IMR-90 (cell line): ENCODE results near the gene PRSS2. TPM values are rescaled to one million over a fixed set of nuclear protein-coding genes. Genes with fewer than 3 reads are reported as not detected.

ENCODE experiments used
- ATAC-seq: fragments of 200-7000 bp; cut with Tn5 transposase; 2 replicates; pipeline ENCODE4 v1.9.1; 2020; ENCODE audit warnings: low read depth, mild to moderate bottlenecking, moderate library complexity
- BruUV-seq: library from RNA; stranded (reverse); fragments of 400-500 nt; replicated peaks from 2 replicates; lab custom pipeline; 2021; lab: Mats Ljungman, UMichigan
- CTCF ChIA-PET: fragments of 300-600 bp; formaldehyde crosslinking; extraction: SDS; loops from one replicate; lab custom pipeline; 2021; ENCODE audit warnings: antibody characterized with exemption; lab: Yijun Ruan, JAX
- POLR2A ChIA-PET: fragments of 300-600 bp; sonication (Branson Sonifier 250); formaldehyde crosslinking; loops from one replicate; lab custom pipeline; 2022; ENCODE audit warnings: antibody characterized with exemption; ENCODE audit not compliant: unreplicated experiment; lab: Charles Lee
- DNase-seq: peaks from one replicate; pipeline ENCODE4 v3.0.0; 2013
- H2AFZ ChIP-seq: replicated peaks from 2 replicates; pipeline ENCODE3; 2013; ENCODE audit warnings: low read length, mild to moderate bottlenecking; ENCODE audit not compliant: poor library complexity
- H2AK5ac ChIP-seq: 2 replicates; pipeline ENCODE4 v1.6.1; 2013; ENCODE audit warnings: low read depth, low read length, inconsistent platforms
- H2AK9ac ChIP-seq: replicated peaks from 2 replicates; pipeline ENCODE3; 2013; ENCODE audit warnings: mild to moderate bottlenecking, low read depth, low read length, moderate library complexity; ENCODE audit not compliant: poor library complexity
- H2BK120ac ChIP-seq: 2 replicates; pipeline ENCODE4 v1.6.1; 2013; ENCODE audit warnings: low read depth, low read length, inconsistent platforms
- H2BK15ac ChIP-seq: 3 replicates; pipeline ENCODE4 v1.6.1; 2013; ENCODE audit warnings: low read depth, low read length, inconsistent platforms
- H2BK20ac ChIP-seq: 2 replicates; pipeline ENCODE4 v1.6.1; 2013; ENCODE audit warnings: low read depth, mild to moderate bottlenecking, inconsistent platforms, low read length, moderate library complexity
- H2BK5ac ChIP-seq: 2 replicates; pipeline ENCODE4 v1.6.1; 2013; ENCODE audit warnings: mild to moderate bottlenecking, low read depth, low read length, inconsistent platforms; ENCODE audit not compliant: poor library complexity, severe bottlenecking
- H3K14ac ChIP-seq: replicated peaks from 2 replicates; pipeline ENCODE4 v1.6.1; 2013; ENCODE audit warnings: low read depth, low read length, inconsistent platforms
- H3K18ac ChIP-seq: 2 replicates; pipeline ENCODE4 v1.6.1; 2013; ENCODE audit warnings: low read depth, low read length, control low read depth
- H3K23ac ChIP-seq: 2 replicates; pipeline ENCODE4 v1.6.1; 2013; ENCODE audit warnings: low read depth, low read length, inconsistent platforms
- H3K27ac ChIP-seq: 2 replicates; pipeline ENCODE4 v1.5.1; 2013; ENCODE audit warnings: mild to moderate bottlenecking, control low read depth, low read length; ENCODE audit not compliant: insufficient read depth
- H3K27me3 ChIP-seq: 2 replicates; pipeline ENCODE4 v1.6.1; 2013; ENCODE audit warnings: low read length; ENCODE audit not compliant: control insufficient read depth, insufficient read depth
- H3K36me3 ChIP-seq: 2 replicates; pipeline ENCODE4 v1.6.1; 2013; ENCODE audit warnings: low read length, mixed read lengths; ENCODE audit not compliant: control insufficient read depth, insufficient read depth
- H3K4ac ChIP-seq: 2 replicates; pipeline ENCODE4 v1.6.1; 2013; ENCODE audit warnings: low read depth, low read length, inconsistent platforms
- H3K4me1 ChIP-seq: 2 replicates; pipeline ENCODE4 v1.6.1; 2013; ENCODE audit warnings: low read length, mixed read lengths; ENCODE audit not compliant: control insufficient read depth, insufficient read depth
- H3K4me2 ChIP-seq: 2 replicates; pipeline ENCODE4 v1.6.1; 2013; ENCODE audit warnings: low read depth, mild to moderate bottlenecking, control low read depth, low read length, moderate library complexity
- H3K4me3 ChIP-seq: 2 replicates; pipeline ENCODE4 v1.5.1; 2013; ENCODE audit warnings: low read depth, mild to moderate bottlenecking, control low read depth, low read length, moderate library complexity; ENCODE audit not compliant: insufficient read depth
- H3K56ac ChIP-seq: 2 replicates; pipeline ENCODE4 v1.6.1; 2013; ENCODE audit warnings: low read length, inconsistent platforms; ENCODE audit not compliant: insufficient read depth; ENCODE audit errors: extremely low read depth
- H3K79me1 ChIP-seq, 2 experiments: 2 replicates each; pipeline ENCODE4 v1.6.1; 2013; ENCODE audit warnings: low read length in 2 of 2, inconsistent platforms in 1 of 2, low read depth in 1 of 2
- H3K9ac ChIP-seq: 2 replicates; pipeline ENCODE4 v1.6.1; 2013; ENCODE audit warnings: low read depth, low read length, control low read depth
- H3K9me1 ChIP-seq: 2 replicates; pipeline ENCODE4 v1.6.1; 2013; ENCODE audit warnings: low read length, inconsistent platforms; ENCODE audit not compliant: insufficient read depth
- H3K9me3 ChIP-seq: 2 replicates; pipeline ENCODE4 v1.6.1; 2013; ENCODE audit warnings: low read length; ENCODE audit not compliant: control insufficient read depth, insufficient read depth
- H4K20me1 ChIP-seq: 2 replicates; pipeline ENCODE4 v1.6.1; 2013; ENCODE audit warnings: low read length, inconsistent platforms; ENCODE audit not compliant: insufficient read depth
- H4K5ac ChIP-seq: 2 replicates; pipeline ENCODE4 v1.6.1; 2013; ENCODE audit warnings: mild to moderate bottlenecking, low read depth, low read length, control low read depth
- H4K8ac ChIP-seq, 2 experiments: 2 replicates each; pipeline ENCODE4 v1.6.1; 2013; ENCODE audit warnings: low read depth in 2 of 2, low read length in 2 of 2, control low read depth in 1 of 2, inconsistent platforms in 1 of 2
- H4K91ac ChIP-seq: 2 replicates; pipeline ENCODE4 v1.6.1; 2013; ENCODE audit warnings: low read depth, low read length, inconsistent platforms; ENCODE audit not compliant: insufficient read depth
- BHLHE40 ChIP-seq: fragments of 150-350 bp; IDR thresholded peaks from 2 replicates; pipeline ENCODE4 v1.6.1; 2016; ENCODE audit warnings: mild to moderate bottlenecking, low read depth, low read length
- MAFK ChIP-seq: IDR thresholded peaks from 2 replicates; pipeline ENCODE4 v1.6.1; 2012; ENCODE audit warnings: low read depth, low read length, improper control_type of control experiment
- NFE2L2 ChIP-seq: fragments of 150-350 bp; IDR thresholded peaks from 2 replicates; pipeline ENCODE4 v1.6.1; 2016; ENCODE audit warnings: low read depth, mild to moderate bottlenecking, low read length
- POLR2A ChIP-seq: IDR thresholded peaks from 2 replicates; pipeline ENCODE4 v1.6.1; 2012; ENCODE audit warnings: mild to moderate bottlenecking, low read depth, low read length
- RAD21 ChIP-seq: IDR thresholded peaks from 2 replicates; pipeline ENCODE4 v1.6.1; 2012; ENCODE audit warnings: low read length, improper control_type of control experiment
- RCOR1 ChIP-seq: IDR thresholded peaks from 2 replicates; pipeline ENCODE4 v1.6.1; 2012; ENCODE audit warnings: mild to moderate bottlenecking, low read length, improper control_type of control experiment; ENCODE audit not compliant: insufficient replicate concordance
- RFX5 ChIP-seq: IDR thresholded peaks from 2 replicates; pipeline ENCODE4 v1.8.0; 2012; ENCODE audit warnings: low read depth, mild to moderate bottlenecking, low read length, moderate library complexity
- WGBS, 2 experiments: methylation state at CpG; one replicate each; pipeline versions ENCODE4 v1.1.5 to v1.1.7; 2013; ENCODE audit warnings: missing lambda C conversion rate in 2 of 2; ENCODE audit not compliant: insufficient read length in 1 of 2; ENCODE audit errors: extremely low coverage in 2 of 2; 5-methylcytosine and 5-hydroxymethylcytosine counted together
- dilution Hi-C: fragments of 300-500 bp; cut with HindIII; formaldehyde crosslinking; loops from one replicate; pipeline ENCODE4 v1.14.3; 2018; ENCODE audit warnings: low sequenced_read_pairs; ENCODE audit not compliant: unreplicated experiment
- in situ Hi-C: fragments of 300-500 bp; cut with MboI; formaldehyde crosslinking; loops from 3 replicates; pipeline ENCODE4 v1.14.3; 2019; ENCODE audit warnings: low sequenced_read_pairs, inconsistent platforms, mixed read lengths
- intact Hi-C: fragments of 100-400 bp; cut with micrococcal nuclease; formaldehyde crosslinking; loops from 2 replicates; pipeline ENCODE4 v1.10.0; 2022
- polyA plus RNA-seq, 3 experiments: library from polyadenylated mRNA; depleted of rRNA; stranded (reverse); fragments of >200 nt; gene quantifications; 2 replicates each; pipeline ENCODE4 v1.2.3, GENCODE V29; 2012; ENCODE audit warnings: low replicate concordance in 1 of 3
- total RNA-seq: library from RNA; depleted of rRNA; stranded (reverse); fragments of >200 nt; gene quantifications from 2 replicates; pipeline ENCODE4 v1.2.3, GENCODE V29; 2012
- TF ChIP-seq, protein P1 (sequence below): fragments of 150-350 bp; IDR thresholded peaks from 2 replicates; pipeline ENCODE4 v1.6.1; 2016; ENCODE audit warnings: low read depth, mild to moderate bottlenecking, low read length, moderate library complexity, borderline replicate concordance

Gene PRSS2
- total and polyA plus RNA-seq, 2 of the 4 experiments (the other 2 are of a cell fraction): not detected

DNA sequence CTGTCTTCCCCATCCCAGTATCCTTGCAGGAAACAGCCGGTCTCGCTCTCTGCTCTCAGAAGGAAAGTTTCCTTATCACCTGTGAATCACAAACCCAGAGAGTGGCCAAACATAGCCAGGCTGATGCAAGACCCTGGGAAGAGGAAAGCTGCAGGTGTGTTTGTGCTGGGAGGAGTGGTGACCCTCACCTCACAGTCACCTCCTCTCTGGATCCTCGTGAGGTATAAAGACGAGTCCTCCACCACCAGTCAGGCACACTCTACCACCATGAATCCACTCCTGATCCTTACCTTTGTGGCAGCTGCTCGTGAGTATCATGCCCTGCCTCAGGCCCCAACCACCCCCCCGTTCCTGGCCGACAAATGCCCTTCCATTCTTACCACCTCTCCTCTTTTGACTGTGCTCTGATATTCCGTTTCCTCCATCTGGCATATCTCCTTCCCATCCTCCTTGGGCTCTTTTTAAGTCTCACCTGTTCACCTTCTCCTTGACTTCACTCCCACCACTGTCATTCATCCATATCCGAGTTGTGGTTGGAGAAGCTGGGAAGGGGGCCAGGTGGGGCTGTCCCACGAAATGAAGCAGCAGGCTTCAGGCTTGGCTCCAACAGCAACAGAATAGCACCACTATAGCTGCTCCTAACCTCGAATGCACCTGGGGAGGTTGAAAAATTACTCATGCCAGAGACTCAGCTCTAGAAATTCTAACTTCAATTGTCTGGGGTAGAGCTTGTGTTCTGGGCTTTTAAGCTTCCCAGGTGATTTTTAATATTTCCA, 21.4 kb upstream of the PRSS2 start, which contains the start of gene PRSS1:
PRSS1 (plus strand) TSS at position 255 of the 776 bp plus-strand sequence; CDS start at position 268, 13 bp downstream.
- TF ChIP-seq BHLHE40 (no peak), POLR2A (no peak), RAD21 (no peak), RFX5 (no peak), MAFK (no peak), NFE2L2 (no peak), RCOR1 (no peak)
- TF ChIP-seq, protein P1, sequence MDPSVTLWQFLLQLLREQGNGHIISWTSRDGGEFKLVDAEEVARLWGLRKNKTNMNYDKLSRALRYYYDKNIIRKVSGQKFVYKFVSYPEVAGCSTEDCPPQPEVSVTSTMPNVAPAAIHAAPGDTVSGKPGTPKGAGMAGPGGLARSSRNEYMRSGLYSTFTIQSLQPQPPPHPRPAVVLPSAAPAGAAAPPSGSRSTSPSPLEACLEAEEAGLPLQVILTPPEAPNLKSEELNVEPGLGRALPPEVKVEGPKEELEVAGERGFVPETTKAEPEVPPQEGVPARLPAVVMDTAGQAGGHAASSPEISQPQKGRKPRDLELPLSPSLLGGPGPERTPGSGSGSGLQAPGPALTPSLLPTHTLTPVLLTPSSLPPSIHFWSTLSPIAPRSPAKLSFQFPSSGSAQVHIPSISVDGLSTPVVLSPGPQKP: no peak
- Histone ChIP-seq H4K8ac (no peak within 1 kb of the TSS), H2BK20ac (no peak within 1 kb of the TSS), H3K27me3 (no peaks in the 10 kb centered on the region; the same call in 1 of the 2 replicates), H3K36me3 (no peaks in the 10 kb centered on the region), H3K23ac (no peak within 1 kb of the TSS), H3K14ac (no peak within 1 kb of the TSS), H3K9me1 (no peaks in the 10 kb centered on the region), H3K9ac (no peak within 1 kb of the TSS), H3K4me1 (no peaks in the 10 kb centered on the region), H2BK15ac (no peak within 1 kb of the TSS), H2AK9ac (no peak within 1 kb of the TSS), H4K5ac (no peak within 1 kb of the TSS), H2BK5ac (no peak within 1 kb of the TSS), H2AK5ac (no peak within 1 kb of the TSS), H4K91ac (no peak within 1 kb of the TSS), H3K79me1 (no peaks in the 10 kb centered on the region), H3K4ac (no peak within 1 kb of the TSS), H3K4me3 (no peak within 1 kb of the TSS), H3K27ac (no peak within 1 kb of the TSS), H2BK120ac (no peak within 1 kb of the TSS), H3K9me3 (no peaks in the 10 kb centered on the region), H3K4me2 (no peak within 1 kb of the TSS), H4K20me1 (no peaks in the 10 kb centered on the region), H2AFZ (no peak within 1 kb of the TSS), H3K18ac (no peak within 1 kb of the TSS), H3K56ac (no peak within 1 kb of the TSS)
- WGBS, 2 experiments: 42% methylated on average over 3 of the region's 11 CpGs; no CpG with 5 or more reads in 1 of the 2 experiments
- dilution Hi-C loops (no loop called here), intact Hi-C loops (no loop called here), in situ Hi-C loops (no loop called here)
- no TSS peak for BruUV-seq
- no peak for DNase-seq
- POLR2A ChIA-PET: no interaction called here
- CTCF ChIA-PET: no interaction called here
- ATAC-seq: no peak
